ENCODE data around the gene TLE4. TPM values are rescaled to one million over a fixed set of nuclear protein-coding genes. Genes with fewer than 3 reads are reported as not detected.

TLE4 gene
- total and polyA plus RNA-seq, 10 of the 15 experiments (the other 5 are each of a cell fraction or from before 2014, with no cell fraction given): 5.3 to 53.3 (median 23.3) TPM

DNA sequence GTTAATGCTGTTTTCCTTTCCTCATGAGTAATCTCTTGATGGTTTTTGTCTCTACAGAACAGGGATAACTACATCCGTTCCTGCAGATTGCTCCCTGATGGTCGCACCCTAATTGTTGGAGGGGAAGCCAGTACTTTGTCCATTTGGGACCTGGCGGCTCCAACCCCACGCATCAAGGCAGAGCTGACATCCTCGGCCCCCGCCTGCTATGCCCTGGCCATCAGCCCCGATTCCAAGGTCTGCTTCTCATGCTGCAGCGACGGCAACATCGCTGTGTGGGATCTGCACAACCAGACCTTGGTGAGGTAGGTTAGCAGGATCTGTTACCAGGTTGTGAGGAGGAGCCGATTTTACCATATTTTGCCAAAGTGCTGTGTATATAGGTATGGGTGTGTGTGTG, 148.2 kb downstream of the TLE4 start:
- 97% methylated on average over 11 of the region's 11 CpGs for WGBS (ENCODE audit: insufficient coverage, insufficient replicate concordance, low lambda C conversion rate, missing lambda C conversion rate)
- ChIA-PET CTCF (no interaction called here), RAD21 (ENCODE audit: unreplicated experiment) (no interaction called here), POLR2A (no interaction called here), SMC1A (ENCODE audit: uncharacterized antibody, unreplicated experiment) (no interaction called here)
- Histone ChIP-seq H3K27ac (ENCODE audit: control insufficient read depth, insufficient read depth) (no peak overlapping the region), H4K20me1 (ENCODE audit: control insufficient read depth, insufficient read depth) (no peaks in the 10 kb centered on the region), H3K9me3 (replicated peaks; ENCODE audit: control insufficient read depth, insufficient read depth, low read length) (no peaks in the 10 kb centered on the region), H3K4me2 (ENCODE audit: control insufficient read depth, insufficient read depth) (no peak overlapping the region), H3K36me3 (ENCODE audit: control insufficient read depth in 2 of 2, insufficient read depth in 2 of 2, low read length in 1 of 2) (peaks cover 11 to 22% of the 10 kb centered on the region in 2 experiments; a peak in 3 of 4 replicates), H3K4me1 (ENCODE audit: control insufficient read depth, insufficient read depth, low read length) (no peaks in the 10 kb centered on the region), H3K4me3 (no peak overlapping the region), H3K9ac (ENCODE audit: control insufficient read depth, insufficient read depth, low read length) (no peak overlapping the region), H2AFZ (ENCODE audit: control insufficient read depth, low read depth, low read length) (no peak overlapping the region), H3K79me2 (ENCODE audit: control insufficient read depth, insufficient read depth, low read length) (no peaks in the 10 kb centered on the region), H3K27me3 (replicated peaks in 1 of 2; ENCODE audit: control insufficient read depth in 2 of 2, insufficient read depth in 2 of 2, low read length in 1 of 2) (no peaks in the 10 kb centered on the region)
- DNase-seq (ENCODE audit: low read depth, low spot score): no peak
- intact Hi-C loops (cut with micrococcal nuclease; ENCODE audit: unreplicated experiment) (no loop called here), in situ Hi-C loops (cut with MboI) (no loop called here)
- no peak for TF ChIP-seq ZNF274 (IDR thresholded peaks at IDR 0.05; ENCODE audit: insufficient read depth, insufficient read length)
- TF ChIP-seq NR2C2 (IDR thresholded peaks at IDR 0.05; ENCODE audit: borderline replicate concordance, control insufficient read depth, insufficient read length, low read depth): no peak
- no peak for TF ChIP-seq ZNF24 (IDR thresholded peaks at IDR 0.05)
- no peak for TF ChIP-seq IKZF1 (conservative IDR thresholded peaks at IDR 0.05)
- TF ChIP-seq SMC3 (IDR thresholded peaks at IDR 0.05; ENCODE audit: borderline replicate concordance, low read length): no peak
- TF ChIP-seq, protein P1, sequence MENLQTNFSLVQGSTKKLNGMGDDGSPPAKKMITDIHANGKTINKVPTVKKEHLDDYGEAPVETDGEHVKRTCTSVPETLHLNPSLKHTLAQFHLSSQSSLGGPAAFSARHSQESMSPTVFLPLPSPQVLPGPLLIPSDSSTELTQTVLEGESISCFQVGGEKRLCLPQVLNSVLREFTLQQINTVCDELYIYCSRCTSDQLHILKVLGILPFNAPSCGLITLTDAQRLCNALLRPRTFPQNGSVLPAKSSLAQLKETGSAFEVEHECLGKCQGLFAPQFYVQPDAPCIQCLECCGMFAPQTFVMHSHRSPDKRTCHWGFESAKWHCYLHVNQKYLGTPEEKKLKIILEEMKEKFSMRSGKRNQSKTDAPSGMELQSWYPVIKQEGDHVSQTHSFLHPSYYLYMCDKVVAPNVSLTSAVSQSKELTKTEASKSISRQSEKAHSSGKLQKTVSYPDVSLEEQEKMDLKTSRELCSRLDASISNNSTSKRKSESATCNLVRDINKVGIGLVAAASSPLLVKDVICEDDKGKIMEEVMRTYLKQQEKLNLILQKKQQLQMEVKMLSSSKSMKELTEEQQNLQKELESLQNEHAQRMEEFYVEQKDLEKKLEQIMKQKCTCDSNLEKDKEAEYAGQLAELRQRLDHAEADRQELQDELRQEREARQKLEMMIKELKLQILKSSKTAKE (IDR thresholded peaks at IDR 0.05; ENCODE audit: low read depth, poor library complexity, severe bottlenecking): no peak
- TF ChIP-seq CHD2 (IDR thresholded peaks at IDR 0.05; ENCODE audit: borderline replicate concordance, low read depth, low read length): no peak
- TF ChIP-seq, protein P2, sequence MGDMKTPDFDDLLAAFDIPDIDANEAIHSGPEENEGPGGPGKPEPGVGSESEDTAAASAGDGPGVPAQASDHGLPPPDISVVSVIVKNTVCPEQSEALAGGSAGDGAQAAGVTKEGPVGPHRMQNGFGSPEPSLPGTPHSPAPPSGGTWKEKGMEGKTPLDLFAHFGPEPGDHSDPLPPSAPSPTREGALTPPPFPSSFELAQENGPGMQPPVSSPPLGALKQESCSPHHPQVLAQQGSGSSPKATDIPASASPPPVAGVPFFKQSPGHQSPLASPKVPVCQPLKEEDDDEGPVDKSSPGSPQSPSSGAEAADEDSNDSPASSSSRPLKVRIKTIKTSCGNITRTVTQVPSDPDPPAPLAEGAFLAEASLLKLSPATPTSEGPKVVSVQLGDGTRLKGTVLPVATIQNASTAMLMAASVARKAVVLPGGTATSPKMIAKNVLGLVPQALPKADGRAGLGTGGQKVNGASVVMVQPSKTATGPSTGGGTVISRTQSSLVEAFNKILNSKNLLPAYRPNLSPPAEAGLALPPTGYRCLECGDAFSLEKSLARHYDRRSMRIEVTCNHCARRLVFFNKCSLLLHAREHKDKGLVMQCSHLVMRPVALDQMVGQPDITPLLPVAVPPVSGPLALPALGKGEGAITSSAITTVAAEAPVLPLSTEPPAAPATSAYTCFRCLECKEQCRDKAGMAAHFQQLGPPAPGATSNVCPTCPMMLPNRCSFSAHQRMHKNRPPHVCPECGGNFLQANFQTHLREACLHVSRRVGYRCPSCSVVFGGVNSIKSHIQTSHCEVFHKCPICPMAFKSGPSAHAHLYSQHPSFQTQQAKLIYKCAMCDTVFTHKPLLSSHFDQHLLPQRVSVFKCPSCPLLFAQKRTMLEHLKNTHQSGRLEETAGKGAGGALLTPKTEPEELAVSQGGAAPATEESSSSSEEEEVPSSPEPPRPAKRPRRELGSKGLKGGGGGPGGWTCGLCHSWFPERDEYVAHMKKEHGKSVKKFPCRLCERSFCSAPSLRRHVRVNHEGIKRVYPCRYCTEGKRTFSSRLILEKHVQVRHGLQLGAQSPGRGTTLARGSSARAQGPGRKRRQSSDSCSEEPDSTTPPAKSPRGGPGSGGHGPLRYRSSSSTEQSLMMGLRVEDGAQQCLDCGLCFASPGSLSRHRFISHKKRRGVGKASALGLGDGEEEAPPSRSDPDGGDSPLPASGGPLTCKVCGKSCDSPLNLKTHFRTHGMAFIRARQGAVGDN (IDR thresholded peaks at IDR 0.05): no peak
- no peak for TF ChIP-seq JUNB (IDR thresholded peaks at IDR 0.05)
- TF ChIP-seq BACH1 (IDR thresholded peaks at IDR 0.05; ENCODE audit: borderline replicate concordance): no peak
- TF ChIP-seq, protein P3, sequence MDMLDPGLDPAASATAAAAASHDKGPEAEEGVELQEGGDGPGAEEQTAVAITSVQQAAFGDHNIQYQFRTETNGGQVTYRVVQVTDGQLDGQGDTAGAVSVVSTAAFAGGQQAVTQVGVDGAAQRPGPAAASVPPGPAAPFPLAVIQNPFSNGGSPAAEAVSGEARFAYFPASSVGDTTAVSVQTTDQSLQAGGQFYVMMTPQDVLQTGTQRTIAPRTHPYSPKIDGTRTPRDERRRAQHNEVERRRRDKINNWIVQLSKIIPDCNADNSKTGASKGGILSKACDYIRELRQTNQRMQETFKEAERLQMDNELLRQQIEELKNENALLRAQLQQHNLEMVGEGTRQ (IDR thresholded peaks at IDR 0.05; ENCODE audit: borderline replicate concordance, low read depth, low read length): no peak
- TF ChIP-seq, protein P4, sequence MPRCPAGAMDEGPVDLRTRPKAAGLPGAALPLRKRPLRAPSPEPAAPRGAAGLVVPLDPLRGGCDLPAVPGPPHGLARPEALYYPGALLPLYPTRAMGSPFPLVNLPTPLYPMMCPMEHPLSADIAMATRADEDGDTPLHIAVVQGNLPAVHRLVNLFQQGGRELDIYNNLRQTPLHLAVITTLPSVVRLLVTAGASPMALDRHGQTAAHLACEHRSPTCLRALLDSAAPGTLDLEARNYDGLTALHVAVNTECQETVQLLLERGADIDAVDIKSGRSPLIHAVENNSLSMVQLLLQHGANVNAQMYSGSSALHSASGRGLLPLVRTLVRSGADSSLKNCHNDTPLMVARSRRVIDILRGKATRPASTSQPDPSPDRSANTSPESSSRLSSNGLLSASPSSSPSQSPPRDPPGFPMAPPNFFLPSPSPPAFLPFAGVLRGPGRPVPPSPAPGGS (IDR thresholded peaks at IDR 0.05; ENCODE audit: borderline replicate concordance, insufficient read depth, low read depth, low read length, poor library complexity, severe bottlenecking): no peak
- TF ChIP-seq NBN (IDR thresholded peaks at IDR 0.05): no peak
- no peak for TF ChIP-seq POLR2AphosphoS5 (IDR thresholded peaks at IDR 0.05; ENCODE audit: low read length)
- no peak for TF ChIP-seq LARP7 (IDR thresholded peaks at IDR 0.05)
- no peak for TF ChIP-seq CHD1 (IDR thresholded peaks at IDR 0.05; ENCODE audit: low read depth, low read length)
- no peak for TF ChIP-seq ZSCAN29 (IDR thresholded peaks at IDR 0.05)
- TF ChIP-seq EP300 (IDR thresholded peaks at IDR 0.05; ENCODE audit: borderline replicate concordance in 1 of 2, control insufficient read depth in 1 of 2, low read depth in 2 of 2, low read length in 2 of 2): no peak
- no peak for TF ChIP-seq PAX8 (IDR thresholded peaks at IDR 0.05)
- no peak for ATAC-seq
- FAIRE-seq: no peak
- no TSS peak for BruUV-seq (replicated peaks)
